HCT116 (cell line): ENCODE measurements around the gene GALNT13. TPM values are rescaled to one million over a fixed set of nuclear protein-coding genes. Genes with fewer than 3 reads are reported as not detected.

Experiments
- ATAC-seq: fragments of 200-7000 bp; cut with Tn5 transposase; 2 replicates; pipeline ENCODE4 v1.9.1; 2020; ENCODE audit warnings: mild to moderate bottlenecking, moderate library complexity
- BruUV-seq: library from RNA; stranded (reverse); fragments of 400-500 nt; replicated peaks from 2 replicates; lab custom pipeline; 2021; lab: Mats Ljungman, UMichigan
- CTCF ChIA-PET: fragments of 300-600 bp; sonication (Branson Sonifier 250); formaldehyde crosslinking; loops from one replicate; lab custom pipeline; 2021; ENCODE audit warnings: antibody characterized with exemption; lab: Charles Lee
- POLR2A ChIA-PET: fragments of 300-600, 350-600 bp; sonication (Branson Sonifier 250); formaldehyde crosslinking; loops from one replicate; lab custom pipeline; 2021; ENCODE audit warnings: antibody characterized with exemption; lab: Charles Lee
- RAD21 ChIA-PET, 2 experiments: fragments of 300-600 bp; sonication (Branson Sonifier 250); formaldehyde crosslinking; loops; one replicate each; lab custom pipeline; 2023; ENCODE audit warnings: low total read pairs in 2 of 2; ENCODE audit not compliant: uncharacterized antibody in 2 of 2, unreplicated experiment in 2 of 2, low non-redundant PET in 1 of 2; lab: Charles Lee
- DNase-seq: peaks from one replicate; pipeline ENCODE4 v3.0.0-alpha.2; 2010; ENCODE audit warnings: low read depth, low spot score
- H2AFZ ChIP-seq: fragments of 200-600 bp; shearing (Covaris generic), sonication (generic); 2 replicates; pipeline ENCODE4 v1.6.1; 2017; ENCODE audit warnings: low read depth, mixed run types, mixed read lengths, antibody characterized with exemption, low read length; ENCODE audit not compliant: poor library complexity, severe bottlenecking
- H3K27ac ChIP-seq: 2 replicates; pipeline ENCODE4 v1.5.1; 2012; ENCODE audit warnings: low read depth, low read length
- H3K27me3 ChIP-seq: fragments of 200-600 bp; sonication (generic); 2 replicates; pipeline ENCODE4 v1.6.1; 2016; ENCODE audit warnings: mixed run types, low read length, mixed read lengths; ENCODE audit not compliant: insufficient read depth
- H3K36me3 ChIP-seq, 2 experiments: fragments of 200-500 bp in 1 of 2; fragments of 200-600 bp in 1 of 2; sonication (Bioruptor generic) in 1 of 2; sonication (generic) in 1 of 2; 2 replicates each; pipeline versions ENCODE4 v1.5.1 to v1.6.1; 2014 to 2016; ENCODE audit warnings: low read length in 2 of 2, inconsistent platforms in 1 of 2, mixed read lengths in 1 of 2, mixed run types in 1 of 2; ENCODE audit not compliant: insufficient read depth in 2 of 2, control insufficient read depth in 1 of 2
- H3K4me1 ChIP-seq, 2 experiments: fragments of 200-600 bp in 1 of 2; sonication (generic) in 1 of 2; 2 replicates each; pipeline versions ENCODE4 v1.5.1 to v1.6.1; 2012 to 2017; ENCODE audit warnings: low read length in 2 of 2, inconsistent platforms in 1 of 2, mild to moderate bottlenecking in 1 of 2, mixed read lengths in 1 of 2, mixed run types in 1 of 2, moderate library complexity in 1 of 2; ENCODE audit not compliant: insufficient read depth in 2 of 2, control insufficient read depth in 1 of 2
- H3K4me2 ChIP-seq: fragments of 200-600 bp; sonication (generic); 2 replicates; pipeline ENCODE4 v1.6.1; 2017; ENCODE audit warnings: mixed run types, low read length, mixed read lengths
- H3K4me3 ChIP-seq, 2 experiments: fragments of 200-600 bp in 1 of 2; sonication (generic) in 1 of 2; replicated peaks in 1 of 2; 2 replicates each; pipeline ENCODE4 v1.5.1; 2011 to 2016; ENCODE audit warnings: low read length in 2 of 2, control low read depth in 1 of 2, low read depth in 1 of 2, mild to moderate bottlenecking in 1 of 2, mixed read lengths in 1 of 2, mixed run types in 1 of 2
- H3K79me2 ChIP-seq: fragments of 200-600 bp; sonication (generic); 2 replicates; pipeline ENCODE4 v1.6.1; 2017; ENCODE audit warnings: mild to moderate bottlenecking, mixed run types, low read length, moderate library complexity, mixed read lengths; ENCODE audit not compliant: insufficient read depth
- H3K9ac ChIP-seq: fragments of 200-600 bp; sonication (generic); 2 replicates; pipeline ENCODE4 v1.6.1; 2016; ENCODE audit warnings: low read length, mixed read lengths
- H3K9me2 ChIP-seq: fragments of 200-600 bp; sonication (generic), shearing (Covaris generic); 2 replicates; pipeline ENCODE4 v1.6.1; 2017; ENCODE audit warnings: mixed run types, mild to moderate bottlenecking, moderate library complexity; ENCODE audit not compliant: insufficient read depth
- H3K9me3 ChIP-seq, 2 experiments: fragments of 200-500 bp in 1 of 2; fragments of 200-600 bp in 1 of 2; sonication (Bioruptor generic) in 1 of 2; sonication (generic) in 1 of 2; 2 replicates each; pipeline ENCODE4 v1.6.1; 2014 to 2017; ENCODE audit warnings: low read length in 2 of 2, mixed read lengths in 2 of 2, inconsistent platforms in 1 of 2, low read depth in 1 of 2, mild to moderate bottlenecking in 1 of 2, mixed run types in 1 of 2, moderate library complexity in 1 of 2; ENCODE audit not compliant: control insufficient read depth in 1 of 2, insufficient read depth in 1 of 2
- H4K20me1 ChIP-seq: fragments of 200-600 bp; sonication (generic), shearing (Covaris generic); 2 replicates; pipeline ENCODE4 v1.6.1; 2017; ENCODE audit warnings: mixed run types, mild to moderate bottlenecking, moderate library complexity; ENCODE audit not compliant: insufficient read depth
- CBX3 ChIP-seq: IDR thresholded peaks from 2 replicates; pipeline ENCODE4 v1.6.1; 2012; ENCODE audit warnings: low read depth
- CEBPB ChIP-seq: IDR thresholded peaks from 2 replicates; pipeline ENCODE4 v1.6.1; 2012; ENCODE audit warnings: low read depth
- ELF1 ChIP-seq: IDR thresholded peaks from 2 replicates; pipeline ENCODE4 v1.6.1; 2012; ENCODE audit warnings: low read depth, borderline replicate concordance
- JUND ChIP-seq: IDR thresholded peaks from 2 replicates; pipeline ENCODE4 v1.6.1; 2012
- POLR2A ChIP-seq: IDR thresholded peaks from 2 replicates; pipeline ENCODE4 v1.7.0; 2011; ENCODE audit warnings: borderline replicate concordance; ENCODE audit not compliant: insufficient read depth, insufficient read length; ENCODE audit errors: extremely low read depth
- POLR2AphosphoS5 ChIP-seq: IDR thresholded peaks from 2 replicates; pipeline ENCODE4 v1.6.1; 2011; ENCODE audit warnings: mild to moderate bottlenecking, low read depth, low read length, moderate library complexity
- RAD21 ChIP-seq: IDR thresholded peaks from 2 replicates; pipeline ENCODE4 v1.6.1; 2012; ENCODE audit warnings: low read depth, mild to moderate bottlenecking
- REST ChIP-seq: IDR thresholded peaks from 2 replicates; pipeline ENCODE4 v1.6.1; 2012; ENCODE audit warnings: low read depth
- SIN3A ChIP-seq: IDR thresholded peaks from 2 replicates; pipeline ENCODE4 v1.6.1; 2012; ENCODE audit warnings: low read depth
- SP1 ChIP-seq: IDR thresholded peaks from 2 replicates; pipeline ENCODE4 v1.6.1; 2012; ENCODE audit warnings: low read depth
- TCF7L2 ChIP-seq: IDR thresholded peaks from 2 replicates; pipeline ENCODE4 v1.7.0; 2011; ENCODE audit warnings: borderline replicate concordance, inconsistent platforms; ENCODE audit not compliant: insufficient read depth, insufficient read length; ENCODE audit errors: extremely low read depth
- YY1 ChIP-seq: IDR thresholded peaks from 2 replicates; pipeline ENCODE4 v1.6.1; 2011; ENCODE audit warnings: low read length, low read depth, moderate library complexity, mild to moderate bottlenecking; ENCODE audit not compliant: insufficient replicate concordance; ENCODE audit errors: extremely low read depth
- ZBTB33 ChIP-seq: IDR thresholded peaks from 2 replicates; pipeline ENCODE4 v1.6.1; 2011; ENCODE audit warnings: mild to moderate bottlenecking, low read length, moderate library complexity; ENCODE audit not compliant: insufficient replicate concordance; ENCODE audit errors: extremely low read depth
- ZFX ChIP-seq: fragments of 450-650 bp; IDR thresholded peaks from 2 replicates; pipeline ENCODE4 v1.6.1; 2017
- ZNF274 ChIP-seq: fragments of 200-500 bp; sonication (Bioruptor generic); IDR thresholded peaks from 2 replicates; pipeline ENCODE4 v1.6.1; 2014; ENCODE audit warnings: mild to moderate bottlenecking, low read depth, low read length, inconsistent platforms
- intact Hi-C: fragments of 100-400 bp; cut with micrococcal nuclease; formaldehyde crosslinking; loops from 2 replicates; pipeline ENCODE4 v1.10.0; 2022
- total RNA-seq: library from RNA; stranded (reverse); gene quantifications from one replicate; pipeline ENCODE4 v1.2.1, GENCODE V29; 2021; ENCODE audit not compliant: unreplicated experiment
- TF ChIP-seq, protein P1 (sequence below): IDR thresholded peaks from 2 replicates; pipeline ENCODE4 v1.6.1; 2012
- TF ChIP-seq, protein P2 (sequence below): IDR thresholded peaks from 2 replicates; pipeline ENCODE4 v1.6.1; 2012

GALNT13 gene
- total RNA-seq, 1 experiment from 2014 or later: 0.44 TPM

DNA sequence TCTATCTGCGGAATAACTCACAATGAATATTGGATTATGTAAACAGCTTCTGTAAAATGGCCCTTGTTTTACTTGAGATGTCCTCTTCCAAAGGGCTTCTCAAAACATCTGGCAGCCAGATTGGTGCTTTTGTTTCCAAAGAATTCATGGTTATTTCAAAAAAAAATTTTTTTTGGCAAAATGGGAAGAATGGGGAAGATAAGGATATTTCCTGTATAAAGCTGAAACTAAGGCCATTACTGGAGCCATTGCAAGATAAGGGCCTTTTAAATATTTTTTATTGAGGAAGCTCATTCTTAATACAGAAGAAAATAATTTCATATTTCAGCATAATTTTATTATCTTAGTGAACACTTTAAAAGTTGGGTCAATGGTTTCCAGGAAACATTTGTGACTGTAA, 259.1 kb downstream of the GALNT13 start:
- no peak overlapping the region for H3K9ac ChIP-seq
- no peak overlapping the region for H3K27ac ChIP-seq
- H3K4me2 ChIP-seq: no peak overlapping the region
- ChIA-PET POLR2A (no interaction called here), CTCF (no interaction called here), RAD21 (no interaction called here)
- H4K20me1 ChIP-seq: no peaks in the 10 kb centered on the region; the same call in 1 of the 2 replicates
- no peaks in the 10 kb centered on the region for H3K9me3 ChIP-seq
- H2AFZ ChIP-seq: no peak overlapping the region
- BruUV-seq: no TSS peak
- H3K4me1 ChIP-seq: no peaks in the 10 kb centered on the region
- TF ChIP-seq SIN3A: no peak
- TF ChIP-seq REST: no peak
- no peak for TF ChIP-seq CEBPB
- TF ChIP-seq ZBTB33: no peak
- no peak for TF ChIP-seq RAD21
- no peak for TF ChIP-seq POLR2AphosphoS5
- TF ChIP-seq, protein P1, sequence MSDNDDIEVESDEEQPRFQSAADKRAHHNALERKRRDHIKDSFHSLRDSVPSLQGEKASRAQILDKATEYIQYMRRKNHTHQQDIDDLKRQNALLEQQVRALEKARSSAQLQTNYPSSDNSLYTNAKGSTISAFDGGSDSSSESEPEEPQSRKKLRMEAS: no peak
- no peak for TF ChIP-seq ELF1
- TF ChIP-seq TCF7L2: no peak
- no peak for TF ChIP-seq ZFX
- TF ChIP-seq JUND: no peak
- TF ChIP-seq ZNF274: no peak
- no peak for TF ChIP-seq SP1
- TF ChIP-seq, protein P2, sequence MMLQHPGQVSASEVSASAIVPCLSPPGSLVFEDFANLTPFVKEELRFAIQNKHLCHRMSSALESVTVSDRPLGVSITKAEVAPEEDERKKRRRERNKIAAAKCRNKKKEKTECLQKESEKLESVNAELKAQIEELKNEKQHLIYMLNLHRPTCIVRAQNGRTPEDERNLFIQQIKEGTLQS: no peak
- TF ChIP-seq POLR2A: no peak
- no peak for TF ChIP-seq YY1
- no peak for TF ChIP-seq CBX3
- no peaks in the 10 kb centered on the region for H3K79me2 ChIP-seq
- H3K27me3 ChIP-seq: no peaks in the 10 kb centered on the region
- no peaks in the 10 kb centered on the region for H3K9me2 ChIP-seq
- H3K4me3 ChIP-seq: no peak overlapping the region
- no peak for ATAC-seq
- intact Hi-C loops: no loop called here
- DNase-seq: no peak
- no peaks in the 10 kb centered on the region for H3K36me3 ChIP-seq
